GM21360 (cell line): ENCODE measurements around the gene SBSN.

Experiments
- ATAC-seq: cut with Tn5 transposase; IDR thresholded peaks from one replicate; pipeline ENCODE4 v1.9.1; 2021; ENCODE audit warnings: mild to moderate bottlenecking, moderate library complexity; ENCODE audit not compliant: unreplicated experiment

SBSN gene

DNA sequence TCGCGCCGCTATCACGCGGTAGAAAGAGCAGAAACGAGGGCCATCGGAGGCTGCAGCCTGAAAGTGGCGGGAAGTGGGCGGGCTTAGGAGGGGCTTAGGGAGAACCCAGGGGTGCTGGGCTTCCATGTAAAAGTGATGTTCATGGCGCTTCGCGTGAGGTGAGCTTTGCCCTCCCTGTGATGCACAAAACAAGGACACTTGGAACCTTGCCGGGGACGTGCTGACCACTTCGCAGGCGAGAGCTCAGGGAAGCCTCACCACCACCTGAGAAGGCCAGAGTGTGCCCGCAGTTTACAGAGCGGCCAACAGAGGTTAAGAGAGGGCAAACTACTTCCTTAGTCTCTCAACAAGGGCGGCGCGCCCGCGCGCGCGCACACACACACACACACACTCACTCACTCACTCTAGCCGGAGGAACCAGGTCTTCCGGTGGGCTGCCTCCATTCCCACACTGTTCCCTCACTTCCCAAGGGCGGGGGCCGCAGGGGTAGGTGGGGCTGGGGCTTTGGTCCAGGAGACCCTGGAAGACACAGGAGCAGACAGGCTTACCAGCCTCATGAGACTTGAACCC is 5.8 kb upstream of the SBSN start:
- ATAC-seq: no peak

DNA sequence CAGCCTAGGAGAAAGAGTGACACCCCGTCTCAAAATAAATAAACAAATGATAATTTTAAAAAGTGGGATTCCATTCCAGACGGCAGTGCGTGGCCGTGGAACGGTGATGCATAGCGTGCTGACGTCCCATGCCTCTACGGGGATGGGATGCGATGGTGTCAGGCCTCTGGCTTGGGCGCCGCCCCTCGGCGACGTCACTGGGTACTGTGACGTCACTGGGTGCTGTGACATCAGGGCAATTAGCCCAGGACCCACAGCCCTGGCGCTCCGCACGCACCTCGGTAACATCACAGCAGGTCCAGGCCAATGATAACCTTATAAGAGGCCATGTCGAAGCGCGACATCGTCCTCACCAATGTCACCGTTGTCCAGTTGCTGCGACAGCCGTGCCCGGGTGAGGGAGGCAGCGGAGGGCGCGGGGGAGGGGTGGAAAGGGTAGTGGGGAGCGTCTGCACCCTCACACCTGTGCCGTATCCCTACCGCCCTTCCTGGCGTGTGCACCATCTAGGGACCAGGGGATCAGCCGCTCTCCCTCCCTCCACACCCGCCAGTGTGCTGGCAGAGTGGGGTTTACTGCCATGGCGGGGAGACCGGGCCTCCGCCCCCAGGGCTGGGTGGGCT is 5.2 kb upstream of the SBSN start, which contains the start of gene GAPDHS:
GAPDHS (plus strand) TSS at position 256 of the 621 bp plus-strand sequence; CDS start at position 328, 72 bp downstream.
- ATAC-seq: no peak

DNA sequence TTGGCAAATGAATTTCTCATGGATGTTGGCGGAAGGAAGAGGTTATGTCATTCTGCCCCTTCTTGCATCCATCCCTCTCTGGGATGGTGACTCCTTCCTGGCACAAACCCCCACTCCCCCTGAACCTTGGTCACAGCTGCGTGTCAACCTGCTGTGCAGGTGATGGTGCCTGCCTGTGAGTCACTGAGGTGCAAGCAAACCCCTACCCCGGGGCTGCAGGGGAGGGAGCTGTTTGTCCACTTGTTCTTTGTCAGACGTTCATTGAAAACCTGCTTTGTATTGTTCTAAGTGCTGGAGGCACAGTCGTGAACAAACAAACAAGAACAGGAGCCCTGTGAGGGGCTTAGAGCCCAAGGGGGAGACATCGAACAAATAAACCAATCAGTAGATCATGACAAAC is 3.2 kb upstream of the SBSN start:
- ATAC-seq: no peak

DNA sequence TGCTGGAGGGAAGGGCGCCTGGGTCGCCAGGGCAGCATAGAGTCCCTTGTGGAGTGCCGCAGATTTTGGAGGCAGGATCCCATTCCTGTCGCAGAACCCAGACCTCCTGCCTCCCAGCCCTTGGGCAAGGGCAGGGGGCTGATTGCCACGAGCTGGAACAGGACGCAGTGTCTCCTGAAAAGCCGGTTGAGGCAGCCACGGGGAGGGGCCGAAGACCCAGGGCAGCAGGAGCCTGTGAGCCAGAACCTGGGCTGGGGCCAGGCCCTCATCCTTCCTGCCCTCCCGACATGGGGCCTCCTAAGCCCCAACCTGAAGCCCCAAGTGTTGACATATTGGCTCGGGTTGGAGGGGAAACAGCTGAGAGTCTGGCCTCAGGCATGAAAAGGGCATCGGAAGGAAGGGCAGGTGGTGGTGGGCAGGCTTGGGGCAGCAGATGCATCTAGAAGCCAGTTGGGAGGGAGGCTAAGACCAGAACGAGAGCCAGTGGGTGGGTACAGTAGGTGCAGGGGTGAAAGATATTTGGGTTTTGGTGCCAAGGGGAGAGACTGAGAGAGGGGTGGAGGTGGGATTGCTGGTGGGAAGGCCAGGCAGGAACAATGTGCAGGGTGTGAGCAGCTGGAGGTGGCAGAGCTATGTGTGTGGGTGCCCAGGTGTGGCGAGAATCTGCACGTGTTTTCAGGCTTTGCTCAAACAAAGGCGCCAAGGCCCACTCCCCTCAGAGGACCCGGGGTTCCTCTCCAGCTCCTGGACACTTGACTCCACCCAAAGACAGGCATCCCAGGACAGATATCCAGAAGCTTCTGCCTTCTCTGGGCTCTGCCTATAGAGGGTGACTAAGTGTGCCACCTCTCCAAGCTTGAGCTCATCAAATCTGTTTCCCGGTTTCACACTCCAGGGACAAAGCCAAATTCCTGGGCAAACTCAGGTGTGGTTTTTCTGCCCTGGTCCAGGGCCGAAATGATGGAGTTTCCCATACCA is 1.4 kb upstream of the SBSN start:
- ATAC-seq: no peak

DNA sequence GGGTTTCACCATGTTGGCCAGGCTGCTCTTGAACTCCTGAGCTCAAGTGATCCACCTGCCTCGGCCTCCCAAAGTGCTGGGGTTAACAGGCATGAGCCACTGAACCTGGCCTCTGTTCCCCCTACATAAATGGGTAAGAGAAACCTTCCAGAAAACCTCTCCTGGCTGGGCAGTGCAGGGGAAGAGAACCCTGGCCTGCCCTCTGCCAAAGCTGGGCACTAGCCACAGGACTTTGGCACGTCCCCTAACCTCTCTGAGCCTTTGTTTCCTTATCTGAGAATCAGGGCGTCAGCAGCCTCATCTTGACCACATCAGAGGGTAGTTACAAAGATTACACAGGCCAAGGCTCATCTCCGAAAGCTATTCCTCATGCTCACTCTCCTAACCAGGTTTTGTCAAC is 2.2 kb downstream of the SBSN start:
- ATAC-seq: no peak

DNA sequence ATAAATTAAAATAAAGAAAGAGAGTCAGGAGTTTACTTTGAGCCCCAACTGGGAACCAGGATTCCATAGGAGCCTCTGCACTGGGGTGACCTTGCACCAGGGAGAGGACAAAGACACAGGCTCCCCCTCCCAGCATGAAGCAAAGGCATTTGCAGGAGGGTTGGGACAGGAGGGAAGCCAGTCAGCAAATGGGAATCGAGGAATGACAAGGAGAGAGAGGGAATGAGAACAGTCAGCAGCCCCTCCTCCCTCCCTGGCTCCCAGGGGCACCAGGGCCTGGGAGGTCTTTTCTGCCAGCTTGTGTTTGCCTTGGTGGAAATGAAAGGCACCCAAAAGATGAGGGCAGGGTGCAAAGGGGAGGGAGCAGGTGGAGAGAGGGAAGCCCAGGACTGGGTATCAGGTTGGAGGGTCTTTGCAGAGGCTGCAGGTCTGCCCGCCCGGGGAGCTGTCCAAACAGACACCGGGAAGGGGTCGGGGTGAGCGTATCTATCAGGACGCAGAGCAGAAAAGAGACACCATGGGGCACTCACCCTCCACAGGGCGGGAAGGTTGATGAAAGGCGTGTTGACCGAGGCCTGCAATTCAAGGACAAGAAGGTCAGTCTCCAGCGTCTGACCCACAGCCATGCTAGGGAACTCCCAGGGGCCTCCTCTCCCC is 3.8 kb downstream of the SBSN start:
- no peak for ATAC-seq

DNA sequence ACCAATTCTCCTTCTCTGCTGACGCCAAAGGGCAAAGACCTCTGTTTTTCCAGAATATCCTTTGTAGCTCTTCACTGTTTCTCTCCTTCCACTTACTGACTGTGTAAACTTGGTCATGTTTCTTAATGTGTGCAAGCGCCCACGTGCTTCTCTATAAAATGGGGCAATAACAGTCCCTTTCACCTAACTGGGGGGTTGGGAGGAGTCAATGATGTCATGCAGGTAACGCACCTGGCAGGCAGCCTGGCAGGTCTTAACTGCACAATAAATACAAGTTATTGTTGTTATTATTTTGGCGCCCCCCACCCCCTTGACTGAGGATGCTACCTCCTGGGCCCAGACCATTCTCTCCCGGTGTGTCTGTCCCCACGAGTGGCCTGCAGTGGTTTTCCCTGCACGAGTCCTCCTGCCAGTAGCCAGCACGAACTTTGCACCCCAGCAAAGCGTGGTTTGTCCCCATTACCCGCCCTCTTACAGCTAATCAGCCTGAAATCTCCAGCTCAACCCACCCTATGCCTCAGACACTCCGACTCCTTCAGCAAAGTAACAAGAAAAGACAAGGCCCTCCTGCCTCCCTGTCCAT is 5.3 kb downstream of the SBSN start:
- no peak for ATAC-seq

DNA sequence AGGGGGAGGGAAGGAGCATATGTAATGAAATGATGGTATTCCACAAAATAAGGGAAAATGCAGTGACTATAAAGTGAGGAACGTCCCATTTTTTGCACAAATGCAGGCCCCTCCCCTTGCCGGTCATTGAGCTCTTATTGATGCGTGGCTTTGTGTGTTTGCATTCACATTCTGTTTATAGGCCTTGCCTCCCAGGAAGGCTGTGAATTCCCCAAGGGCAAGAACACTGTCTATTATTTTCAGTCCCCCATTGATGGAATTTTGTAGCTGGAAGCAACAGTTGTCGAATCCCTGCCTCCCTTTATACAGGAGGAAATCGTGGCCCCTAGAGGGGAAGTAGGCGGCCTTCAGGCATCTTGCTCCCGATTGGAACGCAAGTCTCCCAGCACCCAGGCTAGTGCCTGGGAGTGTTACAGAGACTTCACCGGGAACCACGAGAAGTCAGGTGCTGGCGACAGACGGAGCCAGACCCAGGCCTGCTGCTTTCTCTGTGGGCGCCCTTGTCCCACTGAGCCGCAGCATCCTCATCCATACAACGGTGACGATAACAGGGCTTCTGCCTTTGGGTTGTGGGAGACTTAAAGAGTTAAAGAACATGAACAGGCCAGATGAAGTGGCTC is 6.9 kb downstream of the SBSN start:
- no peak for ATAC-seq

DNA sequence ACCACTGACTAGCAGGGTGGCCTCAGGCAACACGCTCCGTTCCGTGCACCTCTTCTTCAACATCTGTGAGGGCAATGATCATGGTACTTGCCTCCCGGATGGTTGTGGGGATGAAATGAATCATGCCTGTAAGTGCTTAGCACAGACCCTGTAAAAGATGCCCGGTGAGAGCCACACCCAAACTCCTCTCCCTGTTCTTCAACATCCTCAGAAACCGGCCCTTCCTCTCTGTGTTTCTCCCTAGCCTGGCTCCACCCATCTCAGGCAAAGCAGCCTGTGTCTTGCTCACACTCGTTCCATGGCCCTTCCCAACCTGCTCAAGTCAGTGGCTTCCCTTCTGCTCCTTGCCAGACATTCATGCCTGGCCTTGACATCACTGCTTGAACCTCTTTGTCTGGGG is 8.8 kb downstream of the SBSN start:
- no peak for ATAC-seq

DNA sequence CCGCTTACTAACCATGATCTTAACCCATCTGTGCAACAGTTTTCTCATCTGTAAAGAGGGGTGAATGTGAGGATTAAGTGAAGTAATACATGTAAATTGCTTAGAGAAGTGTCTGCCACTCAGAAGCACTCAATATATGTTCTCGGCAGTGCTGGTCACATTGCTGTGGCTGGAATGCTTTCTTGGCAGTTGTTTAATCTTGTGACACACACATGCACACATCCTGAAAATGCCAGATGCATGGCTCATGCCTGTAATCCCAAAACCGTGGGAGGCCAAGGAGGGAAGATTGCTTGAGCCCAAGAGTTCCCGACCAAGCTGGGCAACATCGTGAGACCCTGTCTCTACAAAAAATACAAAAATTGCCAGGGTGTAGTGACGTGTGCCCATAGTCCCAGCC is 9.8 kb downstream of the SBSN start:
- ATAC-seq: no peak

DNA sequence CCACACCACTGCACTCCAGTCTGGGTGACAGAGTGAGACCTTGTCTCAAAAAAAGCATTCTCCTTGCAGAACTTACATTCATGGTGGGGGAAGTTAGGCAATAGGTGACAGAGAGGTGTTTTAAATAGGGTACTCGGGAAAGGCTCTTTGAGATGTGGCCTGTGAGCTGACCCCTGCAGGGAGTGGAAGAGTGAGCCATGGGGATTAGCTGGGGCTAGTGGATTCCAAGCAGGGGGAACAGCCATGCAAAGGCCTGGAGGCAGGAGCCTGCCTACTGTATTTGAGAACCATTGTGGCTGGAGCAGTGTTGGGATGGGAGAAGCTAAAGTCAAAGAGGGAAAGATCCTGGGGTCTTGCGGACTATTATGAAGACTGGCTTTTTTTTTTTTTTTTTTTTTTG is 10.8 kb downstream of the SBSN start:
- ATAC-seq: no peak

DNA sequence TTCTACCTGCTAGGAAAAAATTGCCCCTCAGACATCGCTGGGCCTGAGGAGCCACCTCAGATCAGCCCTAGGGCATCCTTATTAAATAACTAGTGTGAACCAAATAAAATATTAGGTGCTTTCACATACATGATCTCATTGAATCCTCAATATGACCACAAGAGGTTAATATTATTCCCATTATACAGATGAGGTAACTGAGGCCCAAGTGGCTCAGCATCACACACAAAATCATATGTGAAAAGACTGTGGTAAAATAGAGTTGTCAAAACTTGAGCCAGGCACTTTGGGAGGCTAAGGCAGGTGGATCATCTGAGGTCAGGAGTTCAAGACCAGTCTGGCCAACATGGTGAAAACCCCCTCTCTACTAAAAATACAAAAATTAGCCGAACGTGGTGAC is 11.8 kb downstream of the SBSN start:
- ATAC-seq: no peak

DNA sequence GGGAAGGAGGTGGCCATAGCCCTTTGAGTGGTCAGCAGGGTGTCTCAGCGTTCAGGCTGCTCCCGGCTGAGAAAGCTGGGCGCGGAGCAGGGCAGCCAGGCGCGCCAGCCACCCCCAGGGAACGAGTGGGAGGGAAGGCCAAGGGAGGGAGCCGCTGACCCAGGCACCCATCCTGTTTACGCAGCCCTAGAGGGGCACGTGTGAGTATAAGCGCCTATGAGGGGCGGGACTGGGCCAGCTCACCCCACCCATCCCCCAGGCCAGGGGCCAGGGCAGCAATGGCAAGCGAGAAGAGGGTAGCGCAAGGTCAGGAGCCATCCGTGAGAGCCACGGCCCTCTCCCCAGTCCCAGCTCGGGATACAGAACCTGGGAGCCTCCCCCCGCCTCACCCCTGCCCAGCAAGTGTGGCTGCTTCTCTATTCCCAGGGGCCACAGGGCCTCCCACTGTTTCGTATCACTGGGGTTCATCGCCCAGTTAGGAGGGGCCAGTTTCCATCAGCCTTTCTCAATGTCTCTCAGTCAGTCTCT is 13.8 kb downstream of the SBSN start:
- ATAC-seq: no peak

DNA sequence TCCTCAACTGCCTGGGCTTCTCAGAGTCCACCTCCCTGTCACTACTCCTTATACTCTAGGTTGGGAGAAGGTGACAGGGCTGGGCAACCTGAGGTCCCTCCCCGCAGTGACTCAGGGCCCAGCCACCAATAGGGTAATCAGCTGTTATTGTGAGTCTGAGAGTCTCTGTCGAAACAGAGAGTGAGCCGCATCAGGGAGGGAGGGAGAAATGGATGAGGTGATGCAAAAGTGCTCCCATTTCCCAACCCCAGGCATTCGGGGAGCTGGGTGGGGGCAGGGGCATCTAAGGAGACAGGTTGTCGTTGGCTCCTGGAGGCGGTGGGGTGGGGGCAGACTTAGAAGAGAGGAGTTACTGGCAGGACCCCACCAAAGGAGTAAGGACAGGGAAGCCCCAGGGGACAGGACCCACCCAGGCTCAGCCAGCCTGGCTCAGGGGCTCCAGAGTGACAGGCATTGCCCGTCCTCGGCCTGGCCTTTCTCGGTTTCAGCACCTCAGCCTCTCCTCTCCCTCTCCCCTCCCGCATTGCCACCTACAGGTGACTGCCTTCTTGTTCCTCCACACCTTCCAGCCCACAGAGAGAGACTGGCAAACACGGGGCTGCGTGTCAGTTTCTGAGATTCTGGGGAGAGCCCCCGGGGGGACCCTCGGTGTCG is 14.4 kb downstream of the SBSN start, which contains the start of gene DMKN:
DMKN (minus strand) TSS at position 22 of the 654 bp plus-strand sequence. CDS start 174 bp downstream, outside the sequence.
- no peak for ATAC-seq

DNA sequence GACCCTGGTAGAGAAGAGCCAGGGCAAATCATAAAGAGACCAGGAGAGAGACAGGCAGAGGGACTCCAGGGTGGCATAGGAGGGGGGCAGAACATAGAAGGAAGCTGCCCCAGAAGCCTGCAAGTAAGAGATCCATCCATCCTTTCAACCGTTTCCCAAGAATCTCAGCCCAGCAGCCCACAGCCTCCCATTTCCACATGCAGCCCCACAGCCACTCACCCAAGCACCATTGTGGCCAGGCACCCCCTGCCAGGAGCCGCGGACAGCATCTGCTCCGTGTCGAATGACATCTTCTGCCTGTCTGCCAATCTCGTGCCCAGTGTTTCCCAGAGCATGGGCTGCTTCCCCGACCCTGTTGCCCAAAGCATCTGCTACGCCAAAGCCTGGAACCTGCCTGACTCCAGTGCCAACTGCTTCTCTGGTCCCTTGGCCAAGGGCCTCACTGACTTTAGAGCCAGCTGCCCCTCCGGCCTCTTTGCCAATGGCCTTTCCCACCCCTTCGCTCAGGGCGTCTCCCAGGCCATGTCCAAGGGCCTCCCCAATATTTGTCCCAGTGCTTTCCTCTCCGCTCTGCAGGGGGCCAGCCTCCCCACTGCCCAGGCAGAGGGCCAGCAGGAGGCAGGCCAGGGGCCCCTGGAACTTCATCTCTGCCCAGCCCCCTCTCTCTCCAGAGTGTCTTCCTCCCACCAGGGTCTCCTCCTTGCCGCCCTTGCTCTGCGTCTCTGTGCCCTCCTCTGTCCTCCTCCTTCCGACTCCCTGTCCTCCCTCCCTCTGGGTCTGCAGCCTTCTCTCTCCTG is 15.1 kb downstream of the SBSN start:
- no peak for ATAC-seq

DNA sequence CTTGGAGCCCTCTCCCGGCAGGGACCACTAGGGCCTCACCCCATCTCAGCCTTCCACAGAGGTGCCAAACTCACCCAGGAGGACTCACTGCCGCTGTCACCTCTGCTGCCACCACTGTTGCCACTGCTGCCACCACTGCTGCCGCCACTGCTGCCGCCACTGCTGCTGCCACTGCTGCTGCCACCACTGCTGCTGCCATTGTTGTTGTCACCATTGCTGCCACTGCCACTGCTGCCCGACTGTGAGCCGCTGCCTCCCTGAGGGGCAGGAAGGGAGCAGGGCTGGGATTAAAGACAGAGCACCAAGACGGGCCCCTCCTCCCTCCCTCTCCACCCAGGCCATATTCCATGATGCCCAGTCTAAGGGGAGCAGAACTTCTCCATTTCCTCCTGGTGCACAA is 16.8 kb downstream of the SBSN start:
- no peak for ATAC-seq

DNA sequence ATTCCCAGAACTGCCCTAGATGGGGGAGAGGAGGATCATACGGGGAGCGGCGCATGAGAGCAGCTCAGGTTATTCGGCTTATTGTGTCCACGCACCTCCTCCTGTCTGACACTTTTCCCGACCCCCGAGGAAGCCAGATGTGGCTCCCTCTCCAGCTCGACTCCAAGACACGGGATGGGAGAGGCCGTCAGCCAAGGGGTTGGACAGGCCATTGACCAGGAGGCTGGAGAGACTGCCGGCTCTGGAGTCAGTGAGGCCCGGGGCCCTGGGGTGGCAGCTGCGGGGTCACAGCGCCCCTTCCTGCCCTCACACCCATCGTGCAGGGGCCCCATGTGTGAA is 17.5 kb downstream of the SBSN start:
- ATAC-seq: no peak

DNA sequence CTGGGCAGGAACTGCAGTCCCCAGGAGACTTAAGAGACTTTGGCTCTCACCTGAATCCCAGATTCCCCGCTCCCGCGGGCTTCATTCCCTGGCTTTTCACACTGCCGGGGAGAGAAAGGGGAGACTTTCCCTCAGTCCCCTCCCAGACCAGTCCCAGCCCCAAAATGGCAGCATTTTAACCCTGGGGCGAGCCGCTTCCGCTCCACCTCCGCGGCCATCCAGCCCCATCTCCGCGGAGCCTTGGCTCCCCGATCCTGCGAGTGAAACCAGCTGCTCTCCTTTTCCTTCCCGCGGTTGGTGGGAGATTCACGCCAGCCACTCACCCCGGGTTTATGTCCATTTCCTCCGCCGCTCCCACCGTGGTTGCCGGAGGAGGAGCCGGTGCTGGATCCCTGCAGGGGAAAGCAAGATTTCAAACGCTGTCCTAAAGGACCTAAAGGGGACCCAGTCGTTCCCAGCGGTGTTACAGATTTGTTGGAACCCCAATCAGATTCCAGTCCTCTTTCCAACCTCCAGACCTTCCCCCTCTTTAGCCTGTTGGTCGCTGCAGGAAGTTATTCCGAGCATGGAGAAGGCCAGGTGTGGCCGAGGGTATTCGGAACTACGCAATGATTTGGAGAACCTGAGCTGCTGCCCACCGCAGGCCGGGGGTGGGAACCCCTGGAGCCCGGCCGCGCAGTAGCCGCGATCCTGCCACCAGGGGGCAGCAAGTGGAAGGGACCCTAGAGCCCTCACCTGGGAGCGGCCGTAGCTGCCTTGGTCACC is 18.1 kb downstream of the SBSN start:
- peak; percentile 56 for ATAC-seq
